Neuronal stem cell (in vitro differentiated cells): ENCODE measurements around the gene STX16.

ENCODE experiments used
- DNase-seq: peaks from one replicate; pipeline ENCODE4 v3.0.0-alpha.2; 2013; ENCODE audit warnings: low spot score
- H2AFZ ChIP-seq: one replicate; pipeline ENCODE4 v1.6.1; 2013; ENCODE audit warnings: mild to moderate bottlenecking, low read length, inconsistent platforms
- H2AK5ac ChIP-seq: 2 replicates; pipeline ENCODE4 v1.6.1; 2013; ENCODE audit warnings: low read depth, mild to moderate bottlenecking, inconsistent platforms, low read length, moderate library complexity, mixed read lengths
- H2BK120ac ChIP-seq: 2 replicates; pipeline ENCODE4 v1.6.1; 2013; ENCODE audit warnings: low read depth, mild to moderate bottlenecking, inconsistent platforms, low read length, moderate library complexity, mixed read lengths
- H2BK12ac ChIP-seq: one replicate; pipeline ENCODE4 v1.6.1; 2013; ENCODE audit warnings: low read length, inconsistent platforms
- H2BK15ac ChIP-seq: 2 replicates; pipeline ENCODE4 v1.6.1; 2013; ENCODE audit warnings: mild to moderate bottlenecking, low read length, inconsistent platforms, mixed read lengths
- H2BK5ac ChIP-seq: one replicate; pipeline ENCODE4 v1.6.1; 2013; ENCODE audit warnings: inconsistent platforms, mild to moderate bottlenecking, low read length, moderate library complexity
- H3K14ac ChIP-seq: one replicate; pipeline ENCODE4 v1.6.1; 2013; ENCODE audit warnings: low read length, inconsistent platforms
- H3K18ac ChIP-seq: 2 replicates; pipeline ENCODE4 v1.6.1; 2013; ENCODE audit warnings: low read length, inconsistent platforms
- H3K23ac ChIP-seq: 2 replicates; pipeline ENCODE4 v1.6.1; 2013; ENCODE audit warnings: low read depth, mild to moderate bottlenecking, mixed read lengths, low read length, inconsistent platforms; ENCODE audit not compliant: poor library complexity
- H3K27ac ChIP-seq: replicated peaks from 3 replicates; pipeline ENCODE4 v1.5.1; 2013; ENCODE audit warnings: low read length, inconsistent platforms
- H3K27me3 ChIP-seq, 3 experiments: 2 replicates each; pipeline ENCODE4 v1.6.1; 2013; ENCODE audit warnings: low read length in 3 of 3, mild to moderate bottlenecking in 2 of 3, inconsistent platforms in 1 of 3, low read depth in 1 of 3, mixed read lengths in 1 of 3, moderate library complexity in 1 of 3; ENCODE audit not compliant: control insufficient read depth in 3 of 3, insufficient read depth in 3 of 3
- H3K36me3 ChIP-seq, 2 donors: replicated peaks in 1 of 2; 2 replicates each; pipeline ENCODE4 v1.6.1; 2013; ENCODE audit warnings: low read length in 2 of 2; ENCODE audit not compliant: control insufficient read depth in 2 of 2, insufficient read depth in 2 of 2
- H3K4ac ChIP-seq: 2 replicates; pipeline ENCODE4 v1.6.1; 2013; ENCODE audit warnings: inconsistent platforms, mild to moderate bottlenecking, low read length, moderate library complexity
- H3K4me1 ChIP-seq, 2 donors: 1 replicate in 1 of 2; 2 replicates in 1 of 2; pipeline ENCODE4 v1.6.1; 2013; ENCODE audit warnings: low read length in 2 of 2, low read depth in 1 of 2; ENCODE audit not compliant: control insufficient read depth in 2 of 2, insufficient read depth in 1 of 2
- H3K4me2 ChIP-seq: one replicate; pipeline ENCODE4 v1.6.1; 2013; ENCODE audit warnings: mild to moderate bottlenecking, low read length, inconsistent platforms; ENCODE audit not compliant: insufficient read depth, poor library complexity, severe bottlenecking
- H3K4me3 ChIP-seq, 2 donors: 2 replicates each; pipeline ENCODE4 v1.5.1; 2013; ENCODE audit warnings: low read length in 2 of 2, mild to moderate bottlenecking in 2 of 2, inconsistent platforms in 1 of 2, moderate library complexity in 1 of 2
- H3K79me1 ChIP-seq: one replicate; pipeline ENCODE4 v1.6.1; 2013; ENCODE audit warnings: low read depth, mild to moderate bottlenecking, inconsistent platforms, low read length, moderate library complexity
- H3K9ac ChIP-seq: one replicate; pipeline ENCODE4 v1.6.1; 2013; ENCODE audit warnings: mild to moderate bottlenecking, low read depth, low read length, inconsistent platforms; ENCODE audit not compliant: poor library complexity
- H3K9me3 ChIP-seq, 2 donors: replicated peaks in 1 of 2; 2 replicates each; pipeline versions ENCODE3 to v1.6.1; 2013; ENCODE audit warnings: low read length in 2 of 2, mild to moderate bottlenecking in 2 of 2, inconsistent platforms in 1 of 2, low read depth in 1 of 2, mixed read lengths in 1 of 2, moderate library complexity in 1 of 2; ENCODE audit not compliant: control insufficient read depth in 2 of 2, insufficient read depth in 1 of 2
- H4K8ac ChIP-seq: one replicate; pipeline ENCODE4 v1.6.1; 2013; ENCODE audit warnings: low read depth, mild to moderate bottlenecking, inconsistent platforms, low read length, moderate library complexity
- H4K91ac ChIP-seq: one replicate; pipeline ENCODE4 v1.6.1; 2013; ENCODE audit warnings: low read length, low read depth, mild to moderate bottlenecking, inconsistent platforms; ENCODE audit not compliant: poor library complexity
- WGBS, 2 donors: extraction: QIAGEN DNeasy Blood & Tissue Kit; methylation state at CpG; one replicate each; pipeline ENCODE4 v1.1.7; 2013; ENCODE audit warnings: missing lambda C conversion rate in 2 of 2, mixed read lengths in 1 of 2; ENCODE audit not compliant: insufficient read length in 2 of 2, insufficient replicate concordance in 1 of 2; ENCODE audit errors: extremely low coverage in 2 of 2; 5-methylcytosine and 5-hydroxymethylcytosine counted together

Gene STX16

GRCh38 chr20:58634059-58634458 lies 17.0 kb upstream of the STX16 start:
- Histone ChIP-seq H2BK12ac (no peak overlapping the region), H3K23ac (no peak overlapping the region), H3K36me3 (no peaks in the 10 kb centered on the region), H3K79me1 (no peaks in the 10 kb centered on the region), H2AK5ac (no peak overlapping the region), H2BK5ac (no peak overlapping the region), H3K27me3 (peaks cover 0 to 4% (median 0%) of the 10 kb centered on the region in 3 experiments), H3K4me2 (no peak overlapping the region), H3K4me1 (peaks cover 0 to 6% of the 10 kb centered on the region in 2 donors), H3K27ac (no peak overlapping the region), H2BK120ac (no peak overlapping the region), H2AFZ (no peak overlapping the region), H3K9me3 (no peaks in the 10 kb centered on the region), H3K9ac (no peak overlapping the region), H4K8ac (no peak overlapping the region), H3K18ac (no peak overlapping the region), H4K91ac (no peak overlapping the region), H3K14ac (no peak overlapping the region), H2BK15ac (no peak overlapping the region), H3K4me3 (no peak overlapping the region), H3K4ac (no peak overlapping the region)
- DNase-seq = no peak
- no CpG with 5 or more reads among the region's 17 CpGs for WGBS, 2 donors

GRCh38 chr20:58634521-58635278 lies 16.4 kb upstream of the STX16 start:
- Histone ChIP-seq H3K4me3 (no peak overlapping the region), H3K79me1 (no peaks in the 10 kb centered on the region), H3K4me2 (no peak overlapping the region), H4K91ac (no peak overlapping the region), H2AK5ac (peak overlapping the region; percentile 17), H3K18ac (no peak overlapping the region), H3K4ac (no peak overlapping the region), H3K27me3 (peaks cover 0 to 4% (median 0%) of the 10 kb centered on the region in 3 experiments), H3K27ac (no peak overlapping the region), H3K36me3 (no peaks in the 10 kb centered on the region), H3K9me3 (no peaks in the 10 kb centered on the region), H2BK120ac (no peak overlapping the region), H3K4me1 (peaks cover 0 to 6% of the 10 kb centered on the region in 2 donors), H2BK15ac (peak overlapping the region; percentile 39), H2BK12ac (no peak overlapping the region), H2BK5ac (no peak overlapping the region), H3K23ac (no peak overlapping the region), H4K8ac (no peak overlapping the region), H2AFZ (no peak overlapping the region), H3K9ac (no peak overlapping the region), H3K14ac (no peak overlapping the region)
- WGBS, 2 donors = no CpG with 5 or more reads among the region's 26 CpGs
- no peak for DNase-seq

- Histone ChIP-seq H3K9ac (no peak overlapping the region), H4K8ac (no peak overlapping the region), H3K4me2 (no peak overlapping the region), H3K27me3 (peaks cover 0 to 7% (median 0%) of the 10 kb centered on the region in 3 experiments), H4K91ac (no peak overlapping the region), H3K36me3 (no peaks in the 10 kb centered on the region), H3K27ac (no peak overlapping the region), H3K14ac (no peak overlapping the region), H2BK15ac (peak overlapping the region; percentile 39), H2AK5ac (peak overlapping the region; percentile 17), H3K18ac (no peak overlapping the region), H2AFZ (no peak overlapping the region), H3K23ac (no peak overlapping the region), H2BK5ac (no peak overlapping the region), H3K4me3 (no peak overlapping the region), H3K4me1 (peaks cover 0 to 6% of the 10 kb centered on the region in 2 donors), H2BK12ac (no peak overlapping the region), H3K79me1 (no peaks in the 10 kb centered on the region), H3K4ac (no peak overlapping the region), H2BK120ac (no peak overlapping the region), H3K9me3 (no peaks in the 10 kb centered on the region)
- no peak for DNase-seq
- no CpG with 5 or more reads among the region's 11 CpGs for whole genome bisulfite sequencing, 2 donors
Measured at GRCh38 chr20:58635279-58635665, 15.8 kb upstream of the STX16 start.

GRCh38 chr20:58636396-58636982 lies 14.6 kb upstream of the STX16 start:
- H3K4me1 ChIP-seq = peaks cover 0 to 6% of the 10 kb centered on the region in 2 donors

More at GRCh38 chr20:58636396-58636982, 14.6 kb upstream of the STX16 start:
- H4K8ac ChIP-seq = no peak overlapping the region
- peak overlapping the region; percentile 73 for H3K18ac ChIP-seq
- peak overlapping the region; percentile 6 for H2BK15ac ChIP-seq
- no peak for DNase-seq
- H3K9me3 ChIP-seq = peaks cover 0 to 1% of the 10 kb centered on the region in 2 donors
- no peak overlapping the region for H3K14ac ChIP-seq
- H2BK5ac ChIP-seq = no peak overlapping the region
- no CpG with 5 or more reads among the region's 10 CpGs for WGBS, 2 donors
- H3K36me3 ChIP-seq = no peaks in the 10 kb centered on the region
- H4K91ac ChIP-seq = peak overlapping the region; percentile 74
- H3K4me2 ChIP-seq = no peak overlapping the region
- peak overlapping the region; percentile 44 for H3K23ac ChIP-seq
- H2AFZ ChIP-seq = no peak overlapping the region
- no peak overlapping the region for H3K27ac ChIP-seq
- H2AK5ac ChIP-seq = peak overlapping the region; percentile 78
- H3K79me1 ChIP-seq = no peaks in the 10 kb centered on the region
- H3K27me3 ChIP-seq = peaks cover 0 to 11% (median 0%) of the 10 kb centered on the region in 3 experiments
- H3K4me3 ChIP-seq = no peak overlapping the region
- no peak overlapping the region for H2BK120ac ChIP-seq
- H3K9ac ChIP-seq = no peak overlapping the region
- no peak overlapping the region for H2BK12ac ChIP-seq
- no peak overlapping the region for H3K4ac ChIP-seq
